ENCODE data around the gene PRKCH.
A peak's percentile ranks its signal among the peaks of the same experiment; 100 is the strongest.

Gene PRKCH

DNA sequence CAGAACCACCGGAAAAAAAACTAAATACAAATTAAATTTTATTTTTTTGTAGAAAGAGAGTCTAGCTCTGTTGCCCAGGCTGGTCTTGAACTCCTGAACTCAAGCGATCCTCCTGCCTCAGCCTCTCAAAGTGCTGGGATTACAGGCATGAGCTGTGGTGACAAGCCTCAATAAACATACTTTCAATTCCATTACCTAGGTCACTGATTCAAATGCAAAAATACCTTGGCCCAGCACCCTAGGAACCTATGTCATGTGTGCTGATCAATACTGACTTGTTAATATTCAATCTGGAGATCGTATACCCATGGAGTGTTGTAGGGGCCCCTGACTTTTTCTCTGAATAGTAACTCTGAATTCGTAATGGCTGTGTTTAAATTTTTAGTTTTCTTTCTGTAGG, 33.2 kb upstream of the PRKCH start:
- Histone ChIP-seq H3K27me3 (ENCODE audit: insufficient read depth, low read length, poor library complexity, severe bottlenecking) (no peaks in the 10 kb centered on the region), H3K9me3 (ENCODE audit: insufficient read depth, low read depth, low read length) (no peaks in the 10 kb centered on the region), H3K4me1 (ENCODE audit: insufficient read depth, low read length, poor library complexity, severe bottlenecking) (peaks cover 26% of the 10 kb centered on the region), H3F3A (ENCODE audit: low read depth) (peaks cover 6% of the 10 kb centered on the region; the same call in 1 of the 2 replicates), H2AFZ (ENCODE audit: low read length) (no peak overlapping the region), H4K20me1 (ENCODE audit: insufficient read depth, low read length, poor library complexity, severe bottlenecking) (no peaks in the 10 kb centered on the region), H3K9me2 (replicated peaks; ENCODE audit: low read depth, low read length) (no peaks in the 10 kb centered on the region), H3K4me3 (ENCODE audit: low read length, poor library complexity, severe bottlenecking) (no peak overlapping the region), H3K36me3 (ENCODE audit: insufficient read depth, low read length) (no peaks in the 10 kb centered on the region), H3K4me2 (ENCODE audit: low read depth, low read length, poor library complexity, severe bottlenecking) (no peak overlapping the region), H3K79me2 (ENCODE audit: insufficient read depth, low read length) (no peaks in the 10 kb centered on the region), H3K9ac (ENCODE audit: low read depth, low read length, poor library complexity, severe bottlenecking) (no peak overlapping the region)
- no peak for TF ChIP-seq EZH2phosphoT487 (IDR thresholded peaks at IDR 0.05; ENCODE audit: borderline replicate concordance)
- TF ChIP-seq, protein P1, sequence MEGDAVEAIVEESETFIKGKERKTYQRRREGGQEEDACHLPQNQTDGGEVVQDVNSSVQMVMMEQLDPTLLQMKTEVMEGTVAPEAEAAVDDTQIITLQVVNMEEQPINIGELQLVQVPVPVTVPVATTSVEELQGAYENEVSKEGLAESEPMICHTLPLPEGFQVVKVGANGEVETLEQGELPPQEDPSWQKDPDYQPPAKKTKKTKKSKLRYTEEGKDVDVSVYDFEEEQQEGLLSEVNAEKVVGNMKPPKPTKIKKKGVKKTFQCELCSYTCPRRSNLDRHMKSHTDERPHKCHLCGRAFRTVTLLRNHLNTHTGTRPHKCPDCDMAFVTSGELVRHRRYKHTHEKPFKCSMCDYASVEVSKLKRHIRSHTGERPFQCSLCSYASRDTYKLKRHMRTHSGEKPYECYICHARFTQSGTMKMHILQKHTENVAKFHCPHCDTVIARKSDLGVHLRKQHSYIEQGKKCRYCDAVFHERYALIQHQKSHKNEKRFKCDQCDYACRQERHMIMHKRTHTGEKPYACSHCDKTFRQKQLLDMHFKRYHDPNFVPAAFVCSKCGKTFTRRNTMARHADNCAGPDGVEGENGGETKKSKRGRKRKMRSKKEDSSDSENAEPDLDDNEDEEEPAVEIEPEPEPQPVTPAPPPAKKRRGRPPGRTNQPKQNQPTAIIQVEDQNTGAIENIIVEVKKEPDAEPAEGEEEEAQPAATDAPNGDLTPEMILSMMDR (conservative IDR thresholded peaks at IDR 0.05; ENCODE audit: low read length), result no peak

DNA sequence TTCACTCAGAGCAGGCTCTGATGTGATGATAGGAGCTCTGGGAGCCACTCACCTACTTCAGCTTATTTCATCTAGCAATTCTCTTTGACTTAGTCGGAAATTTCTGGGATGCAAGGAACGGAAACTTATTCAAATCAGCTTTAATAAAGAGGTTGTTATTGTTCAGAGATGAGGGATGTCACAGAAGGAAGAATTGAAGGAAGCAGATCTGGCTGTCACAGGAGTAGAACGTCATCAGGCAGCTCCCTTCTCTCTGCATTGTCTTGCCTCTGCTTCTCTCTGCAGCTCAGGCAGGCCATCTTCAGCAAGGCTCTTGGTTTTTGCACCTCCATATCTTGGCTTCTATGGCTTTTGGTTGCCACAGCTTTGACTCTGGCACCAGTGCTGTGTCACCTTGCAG, 32.7 kb upstream of the PRKCH start:
- H3F3A ChIP-seq (ENCODE audit: low read depth), result peaks cover 5% of the 10 kb centered on the region; the same call in 1 of the 2 replicates
- no peaks in the 10 kb centered on the region for H3K9me3 ChIP-seq (ENCODE audit: insufficient read depth, low read depth, low read length)
- no peaks in the 10 kb centered on the region for H3K36me3 ChIP-seq (ENCODE audit: insufficient read depth, low read length)
- H3K9me2 ChIP-seq (replicated peaks; ENCODE audit: low read depth, low read length), result no peaks in the 10 kb centered on the region
- peaks cover 22% of the 10 kb centered on the region for H3K4me1 ChIP-seq (ENCODE audit: insufficient read depth, low read length, poor library complexity, severe bottlenecking)
- no peak overlapping the region for H3K4me3 ChIP-seq (ENCODE audit: low read length, poor library complexity, severe bottlenecking)
- no peaks in the 10 kb centered on the region for H3K27me3 ChIP-seq (ENCODE audit: insufficient read depth, low read length, poor library complexity, severe bottlenecking)
- H4K20me1 ChIP-seq (ENCODE audit: insufficient read depth, low read length, poor library complexity, severe bottlenecking), result no peaks in the 10 kb centered on the region
- no peaks in the 10 kb centered on the region for H3K79me2 ChIP-seq (ENCODE audit: insufficient read depth, low read length)
- no peak overlapping the region for H3K9ac ChIP-seq (ENCODE audit: low read depth, low read length, poor library complexity, severe bottlenecking)
- H2AFZ ChIP-seq (ENCODE audit: low read length), result no peak overlapping the region
- no peak overlapping the region for H3K4me2 ChIP-seq (ENCODE audit: low read depth, low read length, poor library complexity, severe bottlenecking)
- TF ChIP-seq EZH2phosphoT487 (IDR thresholded peaks at IDR 0.05; ENCODE audit: borderline replicate concordance), result no peak
- TF ChIP-seq, protein P1 (conservative IDR thresholded peaks at IDR 0.05; ENCODE audit: low read length), result no peak

- Histone ChIP-seq H3K36me3 (ENCODE audit: insufficient read depth, low read length) (no peaks in the 10 kb centered on the region), H2AFZ (ENCODE audit: low read length) (peak overlapping the region; percentile 8; the same call in 1 of the 2 replicates), H3K9ac (ENCODE audit: low read depth, low read length, poor library complexity, severe bottlenecking) (no peak overlapping the region), H4K20me1 (ENCODE audit: insufficient read depth, low read length, poor library complexity, severe bottlenecking) (no peaks in the 10 kb centered on the region), H3K79me2 (ENCODE audit: insufficient read depth, low read length) (no peaks in the 10 kb centered on the region), H3K4me3 (ENCODE audit: low read length, poor library complexity, severe bottlenecking) (no peak overlapping the region), H3K4me2 (ENCODE audit: low read depth, low read length, poor library complexity, severe bottlenecking) (no peak overlapping the region), H3F3A (ENCODE audit: low read depth) (no peaks in the 10 kb centered on the region), H3K4me1 (ENCODE audit: insufficient read depth, low read length, poor library complexity, severe bottlenecking) (peaks cover 4% of the 10 kb centered on the region), H3K9me2 (replicated peaks; ENCODE audit: low read depth, low read length) (no peaks in the 10 kb centered on the region), H3K9me3 (ENCODE audit: insufficient read depth, low read depth, low read length) (no peaks in the 10 kb centered on the region), H3K27me3 (ENCODE audit: insufficient read depth, low read length, poor library complexity, severe bottlenecking) (no peaks in the 10 kb centered on the region)
- TF ChIP-seq EZH2phosphoT487 (IDR thresholded peaks at IDR 0.05; ENCODE audit: borderline replicate concordance), result no peak
- TF ChIP-seq, protein P1 (conservative IDR thresholded peaks at IDR 0.05; ENCODE audit: low read length), result no peak
Observed at GRCh38 chr14:61290701-61291100, 30.7 kb upstream of the PRKCH start.

All from Loucy (cell line).